Adrenal gland (tissue), 12 donors: ENCODE results near the gene AK3. TPM values are rescaled to one million over a fixed set of nuclear protein-coding genes. Genes with fewer than 3 reads are reported as not detected.

ENCODE experiments used
- DNase-seq, 7 donors: peaks; one replicate each; pipeline ENCODE4 v3.0.0-alpha.2; 2019 to 2020
- H3K27ac ChIP-seq, 5 donors: fragments of 200-600 bp; sonication (generic) in 4 of 5; 1 replicate in 3 of 5; 2 replicates in 2 of 5; pipeline versions ENCODE4 v1.5.1 to v1.8.0; 2016 to 2020; ENCODE audit warnings: mild to moderate bottlenecking in 1 of 5
- H3K27me3 ChIP-seq: fragments of 200-600 bp; 2 replicates; pipeline ENCODE4 v1.8.0; 2021
- H3K36me3 ChIP-seq, 2 donors: fragments of 200-600 bp; replicated peaks in 1 of 2; 1 replicate in 1 of 2; 2 replicates in 1 of 2; pipeline versions ENCODE4 v1.5.1 to v1.8.0; 2018 to 2022
- H3K4me1 ChIP-seq, 2 donors: fragments of 200-600 bp; replicated peaks in 1 of 2; 1 replicate in 1 of 2; 2 replicates in 1 of 2; pipeline versions ENCODE4 v1.5.1 to v1.8.0; 2018 to 2021
- H3K4me3 ChIP-seq, 4 donors: fragments of 200-600 bp; sonication (generic) in 3 of 4; one replicate each; pipeline ENCODE4 v1.5.1; 2016 to 2018
- H3K9me3 ChIP-seq, 3 donors: fragments of 200-600 bp; sonication (generic) in 1 of 3; replicated peaks in 1 of 3; 1 replicate in 2 of 3; 2 replicates in 1 of 3; pipeline versions ENCODE4 v1.5.1 to v1.8.0; 2016 to 2021
- CTCF ChIP-seq, 6 experiments: fragments of 450-650 bp in 4 of 6; fragments of 200-600 bp in 2 of 6; sonication (generic) in 1 of 6; IDR thresholded peaks; 1 replicate in 5 of 6; 2 replicates in 1 of 6; pipeline versions ENCODE4 v1.5.1 to v1.8.0; 2016 to 2021; ENCODE audit warnings: antibody characterized with exemption in 6 of 6, mild to moderate bottlenecking in 2 of 6, moderate library complexity in 1 of 6
- POLR2A ChIP-seq, 2 donors: fragments of 450-650 bp; IDR thresholded peaks; one replicate each; pipeline ENCODE4 v1.6.1; 2017; ENCODE audit warnings: antibody characterized with exemption in 2 of 2, mild to moderate bottlenecking in 2 of 2, moderate library complexity in 1 of 2
- WGBS, 4 donors: extraction: QIAGEN DNeasy Blood & Tissue Kit in 2 of 4; methylation state at CpG; one replicate each; pipeline versions ENCODE4 v1.1.5 to v1.1.7; 2013 to 2017; 5-methylcytosine and 5-hydroxymethylcytosine counted together
- intact Hi-C, 2 donors: fragments of 100-400 bp; cut with DNase I; formaldehyde crosslinking; loops; one replicate each; pipeline versions ENCODE4 v1.14.1 to v1.15.0; 2022 to 2023
- polyA plus RNA-seq, 3 donors: library from polyadenylated mRNA; stranded (reverse); fragments of 200-250 nt in 2 of 3; fragments of 350-450 nt in 1 of 3; fragmentation: Illumina TruSeq in 1 of 3; extraction: RNeasy Lipid Tissue Mini Kit (QIAGEN cat#74804) in 1 of 3; gene quantifications; one replicate each; pipeline ENCODE4 v1.2.3, GENCODE V29; 2013 to 2014
- total RNA-seq, 9 donors: library from RNA; depleted of rRNA in 4 of 9; stranded (reverse); fragments of >200 nt in 4 of 9; fragments of 120-200 nt in 1 of 9; fragmentation: NEBNext Ultra II Directional in 1 of 9; extraction: Animal tissue kit (Norgen Biotek cat#: 25700) in 1 of 9; gene quantifications; one replicate each; pipeline versions ENCODE4 v1.1.0 to v1.2.4, GENCODE V29; 2013 to 2023
- donor health status: healthy with polysubstance abuse.
- donor health status: Bipolar disorder and iron deficiency.
- donor health status: DM: yes; HTN: yes; CAD: no.
- donor health status: DM: no; HTN: no; CAD: no.
- donor health status: DM: no; HTN: no; CAD: no.
- donor health status: DM: yes; HTN: yes; CAD: no.

Gene AK3
- total and polyA plus RNA-seq, 12 donors, result 31.6 to 237 (median 113) TPM

GRCh38 chr9:4732890-4733289 is 8.1 kb downstream of the AK3 start:
- DNase-seq, result no peak
- H3K36me3 ChIP-seq, result no peaks in the 10 kb centered on the region
- H3K27me3 ChIP-seq, result no peaks in the 10 kb centered on the region
- intact Hi-C loops, result no loop called here
- TF ChIP-seq POLR2A (IDR thresholded peaks at IDR 0.05), result no peak
- no peak overlapping the region for H3K27ac ChIP-seq
- peaks cover 9 to 20% of the 10 kb centered on the region in 2 donors for H3K4me1 ChIP-seq
- 83 to 100% (median 99%) methylated on average over 1 of the region's 1 CpG for WGBS, 4 donors
- H3K4me3 ChIP-seq, result no peak overlapping the region
- H3K9me3 ChIP-seq, result no peaks in the 10 kb centered on the region

- H3K4me1 ChIP-seq, result peaks cover 7 to 20% of the 10 kb centered on the region in 2 donors
- H3K4me3 ChIP-seq, result no peak overlapping the region
- H3K9me3 ChIP-seq, result no peaks in the 10 kb centered on the region
- no peaks in the 10 kb centered on the region for H3K36me3 ChIP-seq
- no peak for TF ChIP-seq CTCF (IDR thresholded peaks at IDR 0.05)
- no peak for TF ChIP-seq POLR2A (IDR thresholded peaks at IDR 0.05)
- no peak overlapping the region for H3K27ac ChIP-seq
- no peaks in the 10 kb centered on the region for H3K27me3 ChIP-seq
- intact Hi-C loops, result no loop called here
- DNase-seq, result no peak
- WGBS, 4 donors, result 43 to 56% (median 51%) methylated on average over 1 of the region's 1 CpG
Observed at GRCh38 chr9:4727593-4727992, 13.4 kb downstream of the AK3 start.

GRCh38 chr9:4725706-4726442 is 15.1 kb downstream of the AK3 start:
- H3K36me3 ChIP-seq, result peaks cover 0 to 4% of the 10 kb centered on the region in 2 donors
- WGBS, 4 donors, result 81 to 93% (median 89%) methylated on average over 7 of the region's 7 CpGs
- TF ChIP-seq CTCF (IDR thresholded peaks at IDR 0.05) (no peak), POLR2A (IDR thresholded peaks at IDR 0.05) (no peak)
- no peaks in the 10 kb centered on the region for H3K27me3 ChIP-seq
- intact Hi-C loops, result no loop called here
- no peaks in the 10 kb centered on the region for H3K9me3 ChIP-seq
- no peak for DNase-seq
- H3K27ac ChIP-seq, result no peak overlapping the region
- peaks cover 0 to 17% of the 10 kb centered on the region in 2 donors for H3K4me1 ChIP-seq
- H3K4me3 ChIP-seq, result no peak overlapping the region

GRCh38 chr9:4721736-4722135 is 19.3 kb downstream of the AK3 start:
- intact Hi-C loops, result no loop called here
- H3K4me3 ChIP-seq, result no peak overlapping the region
- 93 to 98% (median 96%) methylated on average over 4 of the region's 4 CpGs for WGBS, 4 donors
- DNase-seq, result no peak
- H3K9me3 ChIP-seq, result no peaks in the 10 kb centered on the region
- H3K4me1 ChIP-seq, result no peaks in the 10 kb centered on the region
- peaks cover 0 to 30% of the 10 kb centered on the region in 2 donors for H3K36me3 ChIP-seq
- no peak overlapping the region for H3K27ac ChIP-seq
- no peak for TF ChIP-seq POLR2A (IDR thresholded peaks at IDR 0.05)
- TF ChIP-seq CTCF (IDR thresholded peaks at IDR 0.05), result no peak
- H3K27me3 ChIP-seq, result no peaks in the 10 kb centered on the region

- Histone ChIP-seq H3K9me3 (no peaks in the 10 kb centered on the region), H3K36me3 (peaks cover 0 to 36% of the 10 kb centered on the region in 2 donors), H3K27me3 (no peaks in the 10 kb centered on the region), H3K4me1 (no peaks in the 10 kb centered on the region), H3K27ac (no peak overlapping the region), H3K4me3 (no peak overlapping the region)
- WGBS, 4 donors, result 47 to 82% (median 60%) methylated on average over 6 of the region's 6 CpGs
- peak in 1 of 7 donors; percentile 11 for DNase-seq
- TF ChIP-seq CTCF (IDR thresholded peaks at IDR 0.05) (no peak), POLR2A (IDR thresholded peaks at IDR 0.05) (no peak)
- intact Hi-C loops, result no loop called here
Observed at GRCh38 chr9:4718911-4719310, 22.1 kb downstream of the AK3 start.
